Activated CD8-positive, alpha-beta memory T cell treated with anti-CD3 and anti-CD28 coated beads for 24 hours (primary cell): ENCODE measurements around the gene EPAS1.

Experiments used
- DNase-seq: peaks from one replicate; pipeline ENCODE4 v3.0.0-alpha.2; 2020

EPAS1 gene

GRCh38 chr2:46273919-46274318, 23.3 kb upstream of the EPAS1 start:
- DNase-seq = no peak

- no peak for DNase-seq
Observed at GRCh38 chr2:46274586-46274985, 22.6 kb upstream of the EPAS1 start.

GRCh38 chr2:46275995-46276394, 21.2 kb upstream of the EPAS1 start:
- peak; percentile 79 for DNase-seq

DNA sequence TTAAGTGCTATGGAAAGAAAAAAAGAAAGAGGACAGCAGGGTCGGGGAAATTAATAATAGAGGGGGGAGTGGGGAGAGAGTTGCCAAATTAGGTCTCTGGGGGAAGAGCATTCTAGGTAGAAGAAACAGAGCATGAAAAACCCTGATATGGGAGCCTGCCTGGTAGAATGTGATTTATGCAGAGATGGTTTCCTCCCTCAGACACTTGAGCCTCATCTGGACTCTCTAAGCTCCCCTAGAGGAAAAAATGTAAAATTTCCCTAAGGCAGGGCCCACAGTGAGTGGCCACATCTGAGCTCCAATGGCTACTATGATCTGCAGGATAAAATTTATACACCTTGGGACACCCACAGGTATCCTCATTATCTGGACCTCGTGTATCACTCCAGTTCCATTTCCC, 20.6 kb upstream of the EPAS1 start:
- no peak for DNase-seq

DNA sequence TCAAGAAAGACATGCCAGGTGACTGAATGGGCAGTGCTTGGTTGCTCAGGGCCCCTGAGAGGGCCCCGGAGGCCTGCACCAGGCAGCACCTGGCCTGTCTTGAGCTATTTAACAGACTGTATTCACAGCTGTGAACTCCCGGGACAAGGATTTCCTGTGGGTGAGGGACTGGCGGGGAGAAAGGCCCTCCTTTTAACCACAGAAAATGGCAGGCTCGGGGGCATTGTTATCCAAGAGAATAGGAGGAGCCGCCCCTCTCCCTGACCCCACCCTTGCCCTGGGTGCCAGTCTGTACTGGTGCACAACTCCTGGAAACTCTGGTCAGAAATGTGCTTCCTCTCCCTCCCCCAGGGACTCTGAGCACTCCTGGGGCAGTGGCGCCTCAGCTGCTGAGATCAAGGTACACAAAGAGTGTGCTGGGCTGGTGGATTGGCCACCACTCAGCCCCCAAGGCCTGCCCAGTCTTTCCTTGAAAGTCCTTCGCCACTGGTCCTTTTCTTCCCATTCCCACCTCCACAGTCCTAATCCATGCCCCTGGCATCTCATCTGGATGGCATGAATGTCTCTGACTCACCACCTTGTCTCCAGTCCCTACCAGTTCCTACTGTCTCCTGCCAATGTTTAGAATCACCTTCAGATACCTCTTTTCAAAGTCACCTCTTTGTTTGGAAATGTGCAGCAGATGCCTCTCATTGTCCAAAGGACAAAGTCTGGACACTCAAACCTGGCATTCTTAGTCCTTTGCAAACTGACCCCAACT, 19.6 kb upstream of the EPAS1 start:
- no peak for DNase-seq

- no peak for DNase-seq
Observed at GRCh38 chr2:46278952-46279351, 18.3 kb upstream of the EPAS1 start.

- DNase-seq = no peak
Observed at GRCh38 chr2:46281939-46282338, 15.3 kb upstream of the EPAS1 start.

DNA sequence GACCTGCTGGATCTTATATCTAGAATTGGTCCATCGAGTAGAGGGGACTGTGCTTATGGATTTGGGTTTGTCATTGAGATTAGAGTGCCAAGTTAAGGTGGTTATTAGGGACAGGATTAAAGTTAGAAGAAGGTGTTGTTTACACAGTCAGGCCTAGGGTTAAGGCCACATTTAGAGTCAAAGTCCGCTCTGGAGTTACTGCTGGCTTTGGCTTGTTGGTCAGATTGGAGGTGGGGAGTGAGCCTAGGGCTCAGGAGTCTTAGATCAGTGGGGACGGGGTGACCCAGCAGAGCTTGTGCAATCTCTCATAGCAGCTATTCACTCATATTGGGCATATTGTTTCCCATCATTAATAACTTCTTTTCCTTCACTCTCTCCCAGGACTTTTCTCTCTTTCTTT, 13.5 kb upstream of the EPAS1 start:
- no peak for DNase-seq

GRCh38 chr2:46284260-46284659, 12.9 kb upstream of the EPAS1 start:
- no peak for DNase-seq

GRCh38 chr2:46284796-46285195, 12.4 kb upstream of the EPAS1 start:
- DNase-seq = no peak

- no peak for DNase-seq
Observed at GRCh38 chr2:46286715-46287114, 10.5 kb upstream of the EPAS1 start.

- DNase-seq = no peak
Observed at GRCh38 chr2:46290078-46290477, 7.1 kb upstream of the EPAS1 start.

DNA sequence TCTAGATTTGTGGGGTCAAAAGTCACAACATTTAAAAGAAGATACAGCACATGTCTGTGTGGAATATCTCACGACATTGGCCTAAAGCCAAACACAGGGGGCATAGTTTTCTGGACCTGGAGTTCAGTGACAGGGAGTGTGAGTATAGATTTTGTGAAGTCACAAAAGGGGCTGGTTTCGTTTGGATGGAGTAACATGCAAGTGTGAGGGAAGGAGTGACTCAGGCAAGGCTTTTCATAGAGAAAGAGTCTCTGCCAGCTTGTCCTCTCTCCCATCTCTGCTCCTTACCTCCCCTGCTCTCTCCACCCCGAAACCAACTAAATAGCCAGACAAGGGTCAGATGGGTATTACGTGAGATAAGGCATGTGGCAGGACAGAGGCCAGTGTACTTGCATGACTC, 3.7 kb upstream of the EPAS1 start:
- no peak for DNase-seq

GRCh38 chr2:46294176-46294836, 2.9 kb upstream of the EPAS1 start:
- DNase-seq = no peak

- peak; percentile 71 for DNase-seq
Observed at GRCh38 chr2:46296216-46296839, 879 bp upstream of the EPAS1 start.

DNA sequence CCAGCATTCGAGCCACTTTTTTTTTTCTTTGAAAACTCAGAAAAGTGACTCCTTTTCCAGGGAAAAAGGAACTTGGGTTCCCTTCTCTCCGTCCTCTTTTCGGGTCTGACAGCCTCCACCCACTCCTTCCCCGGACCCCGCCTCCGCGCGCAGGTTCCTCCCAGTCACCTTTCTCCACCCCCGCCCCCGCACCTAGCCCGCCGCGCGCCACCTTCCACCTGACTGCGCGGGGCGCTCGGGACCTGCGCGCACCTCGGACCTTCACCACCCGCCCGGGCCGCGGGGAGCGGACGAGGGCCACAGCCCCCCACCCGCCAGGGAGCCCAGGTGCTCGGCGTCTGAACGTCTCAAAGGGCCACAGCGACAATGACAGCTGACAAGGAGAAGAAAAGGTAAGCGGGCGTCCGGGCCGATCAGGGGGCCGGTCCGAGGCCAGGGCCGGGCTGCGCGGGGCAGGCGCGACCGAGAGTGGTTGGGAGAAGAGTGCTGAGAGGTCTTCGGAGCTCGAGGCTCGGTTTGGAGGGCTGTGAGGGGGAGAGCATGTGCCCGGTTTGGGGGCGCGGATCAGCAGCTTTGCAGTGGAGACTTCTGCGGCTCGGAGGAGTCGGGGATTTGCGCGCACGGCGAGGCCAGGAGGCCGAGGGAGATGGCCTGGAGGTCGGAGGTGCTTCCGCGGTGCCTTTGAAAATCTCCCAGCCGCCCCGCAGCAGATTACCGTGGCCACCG, 502 bp downstream of the EPAS1 start:
- peak; percentile 84 for DNase-seq

- DNase-seq = peak; percentile 73
Observed at GRCh38 chr2:46298272-46298521, 990 bp downstream of the EPAS1 start.

- DNase-seq = peak; percentile 74
Observed at GRCh38 chr2:46298522-46299353, 1.5 kb downstream of the EPAS1 start.

DNA sequence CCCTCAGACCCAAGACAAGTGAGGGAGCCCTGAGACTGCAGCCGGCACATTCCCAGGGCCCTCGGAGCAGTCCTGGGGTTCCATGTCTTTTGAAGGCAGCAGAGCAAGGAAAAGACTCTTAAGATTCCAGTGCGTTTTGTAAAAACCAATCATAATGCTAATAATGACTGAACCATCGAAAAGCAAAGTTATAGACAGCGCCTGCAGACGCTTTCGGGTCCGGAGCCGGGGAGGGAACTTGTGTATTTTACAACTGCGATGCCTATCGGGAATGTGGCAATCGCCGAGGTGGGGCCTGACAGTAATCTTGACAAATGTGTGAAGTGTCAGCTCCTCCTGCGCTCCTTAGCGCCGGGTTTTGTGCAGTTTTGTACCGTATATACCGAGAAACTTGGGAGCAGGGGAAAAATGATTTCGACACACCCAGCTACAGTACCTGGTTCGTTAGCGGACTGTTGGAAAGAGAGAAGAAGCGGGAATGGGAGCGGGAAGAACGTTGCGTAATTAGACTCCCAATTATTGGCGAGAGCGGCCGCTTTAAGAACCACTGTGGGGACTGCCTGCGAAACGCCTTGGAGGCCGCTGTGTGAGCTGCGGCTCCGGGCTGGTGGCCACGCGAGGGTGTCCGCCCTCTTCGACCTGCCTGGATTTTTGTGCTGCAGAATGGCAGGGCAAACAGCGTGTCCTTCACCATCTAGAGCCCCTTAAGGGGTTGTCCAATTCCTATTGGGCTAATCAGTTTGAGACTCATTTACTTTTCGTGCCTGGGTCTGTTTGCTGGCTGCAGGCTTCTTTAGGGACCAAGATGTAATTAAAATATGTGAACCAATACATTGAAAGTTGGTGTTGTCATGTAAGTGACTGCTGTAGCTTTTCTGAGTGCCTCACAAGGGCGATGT, 2.4 kb downstream of the EPAS1 start:
- peak; percentile 56 for DNase-seq

DNA sequence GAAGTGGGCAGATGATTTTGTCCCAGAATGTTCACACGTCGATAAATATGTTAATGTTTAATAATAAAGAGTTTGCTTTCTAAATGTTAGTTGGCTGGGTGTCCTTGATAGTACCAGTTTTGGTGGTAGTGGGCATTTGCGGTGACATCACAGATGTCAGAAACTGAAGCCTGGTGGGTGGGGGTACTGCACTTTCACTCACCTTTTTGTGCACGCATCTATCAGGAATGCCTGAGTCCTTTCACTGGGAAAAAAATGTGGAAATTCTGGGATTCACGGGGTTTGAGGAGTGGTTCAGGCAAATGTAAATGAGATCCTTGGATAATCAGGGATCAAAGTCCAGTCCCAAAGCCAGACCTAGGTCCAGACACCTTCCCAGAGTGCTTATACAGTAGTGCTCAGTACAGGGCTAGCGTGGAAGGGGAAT, 3.2 kb downstream of the EPAS1 start:
- DNase-seq = no peak

GRCh38 chr2:46302005-46302695, 4.9 kb downstream of the EPAS1 start:
- no peak for DNase-seq
